Ishikawa (cell line): Measurements from ENCODE around the gene KMO.

Experiments used
- CEBPB ChIP-seq: IDR thresholded peaks from 2 replicates; pipeline ENCODE4 v1.6.1; 2012
- CREB1 ChIP-seq: IDR thresholded peaks from 2 replicates; pipeline ENCODE4 v1.6.1; 2012; ENCODE audit warnings: low read depth
- EGR1 ChIP-seq: IDR thresholded peaks from 2 replicates; pipeline ENCODE4 v1.6.1; 2012
- EP300 ChIP-seq: IDR thresholded peaks from 2 replicates; pipeline ENCODE4 v1.6.1; 2012; ENCODE audit warnings: borderline replicate concordance
- FOXM1 ChIP-seq: IDR thresholded peaks from 2 replicates; pipeline ENCODE4 v1.6.1; 2012; ENCODE audit warnings: low read depth, borderline replicate concordance
- NFIC ChIP-seq: IDR thresholded peaks from 2 replicates; pipeline ENCODE4 v1.6.1; 2012
- RAD21 ChIP-seq: IDR thresholded peaks from 2 replicates; pipeline ENCODE4 v1.6.1; 2012; ENCODE audit warnings: low read depth
- TAF1 ChIP-seq: IDR thresholded peaks from 2 replicates; pipeline ENCODE4 v1.6.1; 2012; ENCODE audit warnings: low read depth, mild to moderate bottlenecking
- TCF12 ChIP-seq: IDR thresholded peaks from 2 replicates; pipeline ENCODE4 v1.6.1; 2012; ENCODE audit warnings: low read depth
- TEAD4 ChIP-seq: IDR thresholded peaks from 2 replicates; pipeline ENCODE4 v1.6.1; 2012
- YY1 ChIP-seq: IDR thresholded peaks from 2 replicates; pipeline ENCODE4 v1.6.1; 2012; ENCODE audit warnings: low read depth
- ZBTB7A ChIP-seq: IDR thresholded peaks from 2 replicates; pipeline ENCODE4 v1.6.1; 2012; ENCODE audit warnings: low read depth
- TF ChIP-seq, protein P1 (sequence below): IDR thresholded peaks from 2 replicates; pipeline ENCODE4 v1.6.1; 2012; ENCODE audit warnings: low read depth, mild to moderate bottlenecking
- TF ChIP-seq, protein P2 (sequence below): IDR thresholded peaks from 2 replicates; pipeline ENCODE4 v1.6.1; 2012

DNA sequence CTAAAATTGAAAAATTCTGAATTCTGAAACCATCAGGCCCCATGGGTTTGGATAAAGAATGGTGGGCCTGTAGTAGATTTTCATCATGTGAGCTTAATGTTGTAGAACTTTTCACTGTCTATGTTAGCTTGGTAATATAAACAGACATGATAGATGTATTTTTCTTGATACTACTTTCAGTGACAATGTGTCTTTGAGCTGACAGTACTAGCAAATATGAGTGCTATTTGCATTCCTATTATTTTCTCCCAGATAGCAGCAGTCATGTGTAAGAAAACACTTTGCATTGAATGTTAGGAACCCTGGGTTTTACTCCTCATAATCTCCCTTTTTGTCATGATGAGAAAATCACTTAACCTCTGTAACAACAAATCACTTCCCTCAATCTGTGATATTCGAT, 18.1 kb downstream of the KMO start:
- TF ChIP-seq TAF1 = no peak
- TF ChIP-seq EP300 = no peak
- TF ChIP-seq EGR1 = no peak
- no peak for TF ChIP-seq RAD21
- TF ChIP-seq TCF12 = no peak
- no peak for TF ChIP-seq CREB1
- TF ChIP-seq, protein P1, sequence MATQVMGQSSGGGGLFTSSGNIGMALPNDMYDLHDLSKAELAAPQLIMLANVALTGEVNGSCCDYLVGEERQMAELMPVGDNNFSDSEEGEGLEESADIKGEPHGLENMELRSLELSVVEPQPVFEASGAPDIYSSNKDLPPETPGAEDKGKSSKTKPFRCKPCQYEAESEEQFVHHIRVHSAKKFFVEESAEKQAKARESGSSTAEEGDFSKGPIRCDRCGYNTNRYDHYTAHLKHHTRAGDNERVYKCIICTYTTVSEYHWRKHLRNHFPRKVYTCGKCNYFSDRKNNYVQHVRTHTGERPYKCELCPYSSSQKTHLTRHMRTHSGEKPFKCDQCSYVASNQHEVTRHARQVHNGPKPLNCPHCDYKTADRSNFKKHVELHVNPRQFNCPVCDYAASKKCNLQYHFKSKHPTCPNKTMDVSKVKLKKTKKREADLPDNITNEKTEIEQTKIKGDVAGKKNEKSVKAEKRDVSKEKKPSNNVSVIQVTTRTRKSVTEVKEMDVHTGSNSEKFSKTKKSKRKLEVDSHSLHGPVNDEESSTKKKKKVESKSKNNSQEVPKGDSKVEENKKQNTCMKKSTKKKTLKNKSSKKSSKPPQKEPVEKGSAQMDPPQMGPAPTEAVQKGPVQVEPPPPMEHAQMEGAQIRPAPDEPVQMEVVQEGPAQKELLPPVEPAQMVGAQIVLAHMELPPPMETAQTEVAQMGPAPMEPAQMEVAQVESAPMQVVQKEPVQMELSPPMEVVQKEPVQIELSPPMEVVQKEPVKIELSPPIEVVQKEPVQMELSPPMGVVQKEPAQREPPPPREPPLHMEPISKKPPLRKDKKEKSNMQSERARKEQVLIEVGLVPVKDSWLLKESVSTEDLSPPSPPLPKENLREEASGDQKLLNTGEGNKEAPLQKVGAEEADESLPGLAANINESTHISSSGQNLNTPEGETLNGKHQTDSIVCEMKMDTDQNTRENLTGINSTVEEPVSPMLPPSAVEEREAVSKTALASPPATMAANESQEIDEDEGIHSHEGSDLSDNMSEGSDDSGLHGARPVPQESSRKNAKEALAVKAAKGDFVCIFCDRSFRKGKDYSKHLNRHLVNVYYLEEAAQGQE = no peak
- TF ChIP-seq NFIC = no peak
- no peak for TF ChIP-seq FOXM1
- TF ChIP-seq TEAD4 = no peak
- TF ChIP-seq, protein P2, sequence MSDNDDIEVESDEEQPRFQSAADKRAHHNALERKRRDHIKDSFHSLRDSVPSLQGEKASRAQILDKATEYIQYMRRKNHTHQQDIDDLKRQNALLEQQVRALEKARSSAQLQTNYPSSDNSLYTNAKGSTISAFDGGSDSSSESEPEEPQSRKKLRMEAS = no peak
- TF ChIP-seq CEBPB = no peak
- no peak for TF ChIP-seq ZBTB7A
- TF ChIP-seq YY1 = no peak
